ENCODE results near the gene SLC16A8. TPM values are rescaled to one million over a fixed set of nuclear protein-coding genes. Genes with fewer than 3 reads are reported as not detected.

SLC16A8 gene
- total RNA-seq, 1 donor from 2014 or later, result not detected

DNA sequence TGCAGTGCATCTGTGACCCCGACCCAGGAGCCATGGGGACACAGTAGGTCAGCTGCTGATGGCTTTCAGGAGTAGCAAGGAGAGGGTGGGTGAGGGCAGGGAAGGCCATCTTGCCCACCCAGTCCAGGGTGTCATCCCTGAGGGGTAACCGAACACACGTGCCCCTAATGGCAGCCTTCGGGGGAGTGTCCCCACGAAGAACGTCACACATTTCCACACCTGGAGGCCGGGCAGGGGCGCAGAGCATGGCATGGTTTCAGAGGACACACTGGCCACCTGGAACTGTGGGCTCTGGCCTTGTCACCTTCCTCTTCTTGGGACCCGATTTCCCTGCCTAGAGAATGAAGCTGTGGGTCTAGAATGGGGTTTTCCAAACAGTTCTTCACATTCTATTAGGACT lies 45.9 kb upstream of the SLC16A8 start:
- no peak overlapping the region for H3K4me3 Mint-ChIP-seq (ENCODE audit: unreplicated experiment)
- peaks cover 2% of the 10 kb centered on the region for H3K9me3 Mint-ChIP-seq (ENCODE audit: unreplicated experiment)
- H3K36me3 Mint-ChIP-seq (ENCODE audit: unreplicated experiment), result peaks cover 10% of the 10 kb centered on the region
- TF ChIP-seq, protein P1, sequence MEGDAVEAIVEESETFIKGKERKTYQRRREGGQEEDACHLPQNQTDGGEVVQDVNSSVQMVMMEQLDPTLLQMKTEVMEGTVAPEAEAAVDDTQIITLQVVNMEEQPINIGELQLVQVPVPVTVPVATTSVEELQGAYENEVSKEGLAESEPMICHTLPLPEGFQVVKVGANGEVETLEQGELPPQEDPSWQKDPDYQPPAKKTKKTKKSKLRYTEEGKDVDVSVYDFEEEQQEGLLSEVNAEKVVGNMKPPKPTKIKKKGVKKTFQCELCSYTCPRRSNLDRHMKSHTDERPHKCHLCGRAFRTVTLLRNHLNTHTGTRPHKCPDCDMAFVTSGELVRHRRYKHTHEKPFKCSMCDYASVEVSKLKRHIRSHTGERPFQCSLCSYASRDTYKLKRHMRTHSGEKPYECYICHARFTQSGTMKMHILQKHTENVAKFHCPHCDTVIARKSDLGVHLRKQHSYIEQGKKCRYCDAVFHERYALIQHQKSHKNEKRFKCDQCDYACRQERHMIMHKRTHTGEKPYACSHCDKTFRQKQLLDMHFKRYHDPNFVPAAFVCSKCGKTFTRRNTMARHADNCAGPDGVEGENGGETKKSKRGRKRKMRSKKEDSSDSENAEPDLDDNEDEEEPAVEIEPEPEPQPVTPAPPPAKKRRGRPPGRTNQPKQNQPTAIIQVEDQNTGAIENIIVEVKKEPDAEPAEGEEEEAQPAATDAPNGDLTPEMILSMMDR (IDR thresholded peaks at IDR 0.05; ENCODE audit: partially characterized antibody, unreplicated experiment), result no peak
- no peak for DNase-seq
- H3K4me1 Mint-ChIP-seq (ENCODE audit: low read depth, unreplicated experiment), result peaks cover 9% of the 10 kb centered on the region
- H3K27ac Mint-ChIP-seq (ENCODE audit: unreplicated experiment), result no peak overlapping the region
- H3K27me3 Mint-ChIP-seq (ENCODE audit: unreplicated experiment), result no peaks in the 10 kb centered on the region

- H3K27ac Mint-ChIP-seq (ENCODE audit: unreplicated experiment), result no peak overlapping the region
- H3K36me3 Mint-ChIP-seq (ENCODE audit: unreplicated experiment), result peaks cover 5% of the 10 kb centered on the region
- H3K9me3 Mint-ChIP-seq (ENCODE audit: unreplicated experiment), result peaks cover 2% of the 10 kb centered on the region
- peaks cover 9% of the 10 kb centered on the region for H3K4me1 Mint-ChIP-seq (ENCODE audit: low read depth, unreplicated experiment)
- DNase-seq, result no peak
- no peak overlapping the region for H3K4me3 Mint-ChIP-seq (ENCODE audit: unreplicated experiment)
- TF ChIP-seq, protein P1 (IDR thresholded peaks at IDR 0.05; ENCODE audit: partially characterized antibody, unreplicated experiment), result no peak
- peaks cover 2% of the 10 kb centered on the region for H3K27me3 Mint-ChIP-seq (ENCODE audit: unreplicated experiment)
These were observed 45.0 kb upstream of the SLC16A8 start for GRCh38 chr22:38129021-38129420.

DNA sequence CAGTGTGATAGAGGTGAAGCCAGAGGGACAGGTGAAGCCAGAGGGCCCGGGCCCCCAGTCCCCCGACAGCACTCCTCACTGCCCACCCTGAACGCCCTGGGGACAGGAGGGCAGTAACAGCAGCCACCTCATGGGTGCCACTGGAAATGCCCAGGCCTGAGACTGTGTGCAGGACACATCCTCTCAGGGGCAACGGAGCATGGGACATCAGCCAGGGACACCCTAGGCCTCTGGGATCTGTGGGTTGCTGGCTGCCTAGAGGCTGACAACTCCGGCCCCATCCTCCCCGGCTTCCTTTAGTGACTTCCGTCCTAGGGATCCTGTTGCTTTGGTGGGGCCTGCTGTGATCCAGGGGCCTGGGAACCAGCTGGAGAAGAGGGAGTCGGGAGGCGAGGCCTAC lies 43.9 kb upstream of the SLC16A8 start:
- DNase-seq, result no peak
- H3K9me3 Mint-ChIP-seq (ENCODE audit: unreplicated experiment), result no peaks in the 10 kb centered on the region
- TF ChIP-seq, protein P1 (IDR thresholded peaks at IDR 0.05; ENCODE audit: partially characterized antibody, unreplicated experiment), result no peak
- no peaks in the 10 kb centered on the region for H3K36me3 Mint-ChIP-seq (ENCODE audit: unreplicated experiment)
- H3K27ac Mint-ChIP-seq (ENCODE audit: unreplicated experiment), result no peak overlapping the region
- no peak overlapping the region for H3K4me3 Mint-ChIP-seq (ENCODE audit: unreplicated experiment)
- peaks cover 4% of the 10 kb centered on the region for H3K27me3 Mint-ChIP-seq (ENCODE audit: unreplicated experiment)
- peaks cover 9% of the 10 kb centered on the region for H3K4me1 Mint-ChIP-seq (ENCODE audit: low read depth, unreplicated experiment)

- no peak for DNase-seq
- peaks cover 4% of the 10 kb centered on the region for H3K27me3 Mint-ChIP-seq (ENCODE audit: unreplicated experiment)
- H3K27ac Mint-ChIP-seq (ENCODE audit: unreplicated experiment), result no peak overlapping the region
- H3K9me3 Mint-ChIP-seq (ENCODE audit: unreplicated experiment), result no peaks in the 10 kb centered on the region
- H3K36me3 Mint-ChIP-seq (ENCODE audit: unreplicated experiment), result no peaks in the 10 kb centered on the region
- peaks cover 9% of the 10 kb centered on the region for H3K4me1 Mint-ChIP-seq (ENCODE audit: low read depth, unreplicated experiment)
- H3K4me3 Mint-ChIP-seq (ENCODE audit: unreplicated experiment), result no peak overlapping the region
- TF ChIP-seq, protein P1 (IDR thresholded peaks at IDR 0.05; ENCODE audit: partially characterized antibody, unreplicated experiment), result no peak
These were observed 43.1 kb upstream of the SLC16A8 start for GRCh38 chr22:38126928-38127668.

GRCh38 chr22:38125751-38126201 lies 41.8 kb upstream of the SLC16A8 start:
- peaks cover 4% of the 10 kb centered on the region for H3K27me3 Mint-ChIP-seq (ENCODE audit: unreplicated experiment)
- no peaks in the 10 kb centered on the region for H3K9me3 Mint-ChIP-seq (ENCODE audit: unreplicated experiment)
- H3K4me1 Mint-ChIP-seq (ENCODE audit: low read depth, unreplicated experiment), result peaks cover 9% of the 10 kb centered on the region
- DNase-seq, result no peak
- no peaks in the 10 kb centered on the region for H3K36me3 Mint-ChIP-seq (ENCODE audit: unreplicated experiment)
- H3K27ac Mint-ChIP-seq (ENCODE audit: unreplicated experiment), result no peak overlapping the region
- H3K4me3 Mint-ChIP-seq (ENCODE audit: unreplicated experiment), result no peak overlapping the region
- TF ChIP-seq, protein P1 (IDR thresholded peaks at IDR 0.05; ENCODE audit: partially characterized antibody, unreplicated experiment), result no peak

Data from glutamatergic neuron (in vitro differentiated cells).